Measurements from ENCODE around the gene ECPAS.
"Not testable (repeated sequence)": the region's sequence is repeated elsewhere in the genome, so short reads cannot be mapped to it uniquely, and the experiment has no call there.

Gene ECPAS

DNA sequence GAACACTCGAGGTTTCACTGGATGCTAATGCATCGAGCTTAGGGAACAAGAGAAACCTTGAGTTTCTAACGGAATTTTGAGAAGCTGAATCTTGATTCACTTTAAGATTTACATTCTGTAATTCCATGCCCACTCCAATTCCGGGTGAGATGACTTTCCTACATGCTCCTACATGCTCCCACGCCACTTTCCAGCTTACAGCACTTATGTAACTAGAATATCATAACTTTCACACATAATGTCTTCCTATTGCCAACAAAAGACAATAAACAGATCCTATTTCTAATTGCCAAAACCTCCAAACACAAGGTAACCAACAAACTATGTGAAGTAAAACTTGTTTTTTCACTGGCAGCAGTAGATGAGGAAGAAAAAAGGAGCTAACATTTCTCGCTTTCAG lies 72.9 kb downstream of the ECPAS start:
- no peak for DNase-seq (ENCODE audit: low read depth in 2 of 2)

DNA sequence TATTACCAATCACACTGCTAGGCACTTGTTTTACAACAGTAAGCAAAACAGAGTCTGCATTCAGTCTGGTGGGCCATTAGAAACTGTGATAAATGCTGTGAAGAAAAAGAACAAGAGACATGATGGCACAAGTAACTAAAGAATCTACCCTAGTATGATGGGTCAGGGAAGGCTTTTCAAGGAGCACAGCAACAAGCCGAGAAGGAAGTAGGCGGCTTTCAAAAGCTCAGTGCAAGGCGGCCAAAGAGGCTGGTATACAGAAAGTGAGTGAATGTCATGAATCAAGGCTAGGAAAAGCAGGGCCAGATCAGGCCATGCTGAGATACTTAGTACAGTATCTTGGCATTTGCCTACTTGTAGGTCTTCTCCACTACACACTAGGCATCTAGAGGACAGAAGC lies 76.4 kb downstream of the ECPAS start:
- DNase-seq (ENCODE audit: low read depth in 2 of 2): no peak

DNA sequence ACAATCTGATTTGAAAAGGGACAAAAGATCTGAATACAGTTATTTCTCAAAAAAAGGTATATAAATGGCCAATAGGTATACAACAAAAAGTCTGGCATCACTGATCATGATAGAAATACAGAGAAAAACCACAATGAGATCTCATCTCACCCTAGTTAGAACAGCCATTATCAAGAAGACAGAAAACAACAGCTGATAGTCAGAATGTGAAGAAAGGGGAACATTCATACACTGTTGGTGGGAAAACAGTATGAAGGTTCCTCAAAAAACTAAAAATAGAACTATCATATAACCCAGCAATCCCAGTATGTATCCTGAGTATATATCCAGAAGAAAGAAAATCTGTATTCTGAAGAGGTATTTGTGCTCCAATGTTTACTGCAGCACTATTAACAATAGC lies 78.5 kb downstream of the ECPAS start:
- no peak for DNase-seq (ENCODE audit: low read depth in 2 of 2)

DNA sequence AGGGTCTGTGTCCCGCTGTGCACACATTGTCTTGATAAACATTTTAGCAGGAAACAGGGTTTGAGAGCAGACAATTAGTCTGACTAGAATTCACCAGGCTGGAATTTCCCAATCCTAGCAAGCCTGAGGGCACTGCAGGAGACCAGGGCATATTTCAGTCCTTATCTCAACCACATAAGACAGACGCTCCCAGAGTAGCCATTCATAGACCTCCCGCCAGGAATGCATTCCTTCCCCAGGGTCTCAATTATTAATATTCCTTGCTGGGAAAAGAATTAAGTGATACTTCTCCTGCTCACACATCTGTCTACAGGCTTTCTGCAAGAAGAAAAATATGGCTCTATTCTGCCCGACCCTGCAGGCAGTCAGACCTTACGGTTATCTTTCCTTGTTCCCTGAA lies 82.7 kb downstream of the ECPAS start:
- not testable (repeated sequence) for DNase-seq (ENCODE audit: low read depth in 2 of 2)

DNA sequence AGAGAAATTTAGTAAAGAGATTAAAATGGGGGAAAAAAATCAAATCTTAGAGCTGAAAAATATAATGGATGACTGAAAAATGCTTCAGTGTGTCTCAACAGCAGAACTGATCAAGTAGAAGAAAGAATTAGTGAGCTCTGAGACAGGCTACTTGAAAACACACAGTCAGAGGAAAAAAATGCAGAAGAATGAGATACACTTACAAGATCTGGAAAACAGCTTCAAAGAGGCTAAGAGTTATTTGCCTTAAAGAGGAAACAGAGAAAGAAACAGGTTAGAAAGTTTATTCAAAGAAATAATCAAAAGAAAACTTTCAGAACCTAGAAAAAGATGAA lies 83.7 kb downstream of the ECPAS start:
- DNase-seq (ENCODE audit: low read depth in 2 of 2): no peak

DNA sequence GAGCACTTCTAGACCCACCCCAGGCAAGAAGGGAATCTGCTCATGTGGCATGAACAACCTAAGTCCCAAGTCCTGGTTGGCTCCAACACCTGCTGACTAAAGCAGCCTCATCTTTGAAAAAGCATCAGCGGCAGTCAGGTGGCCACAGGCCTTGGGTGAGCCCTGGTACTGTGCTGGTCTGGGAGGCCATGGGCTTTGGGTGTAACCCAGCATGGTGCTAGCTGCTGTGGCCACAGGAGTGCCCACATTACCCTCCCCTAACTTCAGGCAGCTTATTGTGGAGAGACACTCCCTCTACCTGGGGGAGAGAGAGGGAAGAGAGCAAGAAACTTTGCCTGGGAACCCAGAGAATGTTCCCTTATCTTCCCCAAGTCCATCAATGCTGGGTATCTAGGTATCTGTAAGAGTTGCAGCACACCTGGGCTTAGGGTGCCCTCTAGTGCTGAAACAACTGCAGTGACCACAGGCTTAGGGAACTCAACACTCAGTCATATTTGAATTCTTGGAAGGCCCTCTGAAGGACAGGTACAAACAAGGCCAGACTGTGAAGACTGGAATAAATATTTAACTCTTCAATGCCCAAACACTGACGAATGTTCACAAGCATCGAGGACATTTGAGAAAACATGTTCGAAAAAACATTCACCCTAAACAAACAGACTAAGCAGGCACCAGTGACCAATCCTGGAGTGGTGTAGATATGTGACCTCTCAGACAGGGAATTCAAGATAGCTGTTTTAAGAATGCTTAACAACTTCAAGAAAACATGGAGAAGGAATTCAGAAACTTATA lies 84.2 kb downstream of the ECPAS start:
- no peak for DNase-seq (ENCODE audit: low read depth in 2 of 2)

DNA sequence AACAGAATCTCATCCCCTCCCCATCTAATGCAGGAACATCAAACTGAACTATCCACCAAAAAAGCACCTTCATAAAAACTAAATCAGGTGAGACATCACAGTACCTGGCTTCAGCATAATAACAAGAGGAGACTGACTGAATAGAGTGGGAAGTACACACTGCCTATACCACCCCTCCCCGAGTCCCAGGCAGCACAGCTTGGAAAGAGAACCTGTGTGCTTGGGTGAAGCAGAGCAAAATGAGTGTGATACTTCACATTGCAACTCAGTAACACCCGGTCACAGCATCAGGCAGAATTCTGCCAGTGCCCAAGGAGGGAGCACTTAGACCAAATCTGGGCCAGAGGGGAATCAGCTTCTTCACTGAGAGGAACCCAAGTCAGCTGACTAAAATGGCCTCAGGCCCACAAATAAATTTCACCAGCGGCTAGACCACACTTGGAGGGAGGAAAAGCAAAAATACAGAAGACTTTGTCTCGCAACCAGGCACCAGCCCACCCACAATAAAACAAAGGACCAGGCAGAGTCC lies 84.9 kb downstream of the ECPAS start:
- no peak for DNase-seq (ENCODE audit: low read depth in 2 of 2)

DNA sequence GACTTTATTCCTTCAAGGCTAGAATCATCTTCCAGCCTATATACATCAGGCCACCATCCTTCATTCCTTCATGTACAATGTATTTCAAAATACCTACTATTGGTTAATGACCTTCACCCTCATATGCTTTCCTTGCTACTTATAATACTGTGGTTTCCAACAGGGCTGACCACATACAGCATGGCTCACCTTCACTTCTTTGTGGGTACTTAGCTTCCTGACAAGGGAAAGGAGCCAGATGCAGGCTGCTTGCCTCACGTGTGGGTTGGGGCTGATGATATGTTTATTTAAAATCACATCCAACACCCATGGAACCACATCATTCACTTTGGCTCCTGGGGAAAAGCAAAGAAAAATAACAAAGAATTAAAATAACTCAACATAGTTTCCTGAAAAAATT lies 90.2 kb downstream of the ECPAS start:
- no peak for DNase-seq (ENCODE audit: low read depth in 2 of 2)

DNA sequence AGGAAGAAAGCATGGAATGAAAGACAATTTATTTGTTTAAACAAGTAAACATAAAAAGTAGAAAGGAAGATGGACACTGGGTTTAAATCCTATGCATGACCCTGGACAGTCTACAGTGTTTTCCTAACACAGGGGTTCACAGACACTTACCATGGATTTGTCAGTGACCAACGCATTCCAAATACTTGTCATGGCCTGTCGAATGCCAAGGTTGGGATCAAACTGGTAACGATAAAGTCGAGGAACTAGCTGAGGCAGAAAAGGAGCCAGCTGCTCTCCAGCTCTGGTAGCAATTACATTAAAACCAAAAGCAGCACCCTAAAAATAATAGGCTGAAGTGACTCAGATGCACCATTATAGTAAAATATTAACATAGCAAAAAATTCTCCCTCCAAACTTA lies 94.8 kb downstream of the ECPAS start:
- DNase-seq (ENCODE audit: low read depth in 2 of 2): no peak

DNA sequence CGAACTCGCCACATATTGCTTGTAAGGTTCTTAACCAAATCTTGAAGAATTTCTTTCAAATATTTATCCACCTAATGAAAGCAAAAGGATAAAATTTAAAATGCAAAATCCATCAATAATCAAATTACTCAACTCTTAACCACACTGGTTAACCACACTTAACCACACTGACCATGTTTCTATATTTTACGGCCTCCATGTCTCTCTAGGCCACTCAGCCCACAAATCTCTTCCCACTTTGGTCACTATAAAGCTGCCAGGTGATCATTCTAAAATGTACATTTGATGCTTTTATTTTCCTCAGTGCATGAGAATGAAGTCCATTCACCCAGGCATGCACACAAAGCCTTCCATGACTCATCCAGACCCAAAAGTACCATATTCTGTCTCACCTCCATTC lies 97.8 kb downstream of the ECPAS start:
- no peak for DNase-seq (ENCODE audit: low read depth in 2 of 2)

DNA sequence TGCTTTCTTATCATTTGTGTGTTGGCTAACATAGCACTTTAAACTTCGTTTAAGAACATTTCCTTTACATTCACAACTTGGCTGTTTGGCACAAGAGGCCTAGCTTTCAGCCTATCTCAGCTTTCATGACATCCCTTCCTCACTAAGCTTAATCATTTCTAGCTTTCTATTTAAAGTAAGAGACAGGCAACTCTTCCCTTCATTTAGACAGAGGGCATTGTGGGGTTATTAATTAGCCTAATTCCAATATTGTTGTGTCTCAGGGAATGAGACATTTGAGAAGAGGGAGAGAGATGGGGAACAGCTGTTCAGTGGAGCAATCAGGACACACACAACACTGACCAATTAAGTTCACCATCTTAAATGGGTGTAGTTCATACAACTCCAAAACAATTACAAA lies 103.2 kb downstream of the ECPAS start:
- DNase-seq (ENCODE audit: low read depth in 2 of 2): no peak

DNA sequence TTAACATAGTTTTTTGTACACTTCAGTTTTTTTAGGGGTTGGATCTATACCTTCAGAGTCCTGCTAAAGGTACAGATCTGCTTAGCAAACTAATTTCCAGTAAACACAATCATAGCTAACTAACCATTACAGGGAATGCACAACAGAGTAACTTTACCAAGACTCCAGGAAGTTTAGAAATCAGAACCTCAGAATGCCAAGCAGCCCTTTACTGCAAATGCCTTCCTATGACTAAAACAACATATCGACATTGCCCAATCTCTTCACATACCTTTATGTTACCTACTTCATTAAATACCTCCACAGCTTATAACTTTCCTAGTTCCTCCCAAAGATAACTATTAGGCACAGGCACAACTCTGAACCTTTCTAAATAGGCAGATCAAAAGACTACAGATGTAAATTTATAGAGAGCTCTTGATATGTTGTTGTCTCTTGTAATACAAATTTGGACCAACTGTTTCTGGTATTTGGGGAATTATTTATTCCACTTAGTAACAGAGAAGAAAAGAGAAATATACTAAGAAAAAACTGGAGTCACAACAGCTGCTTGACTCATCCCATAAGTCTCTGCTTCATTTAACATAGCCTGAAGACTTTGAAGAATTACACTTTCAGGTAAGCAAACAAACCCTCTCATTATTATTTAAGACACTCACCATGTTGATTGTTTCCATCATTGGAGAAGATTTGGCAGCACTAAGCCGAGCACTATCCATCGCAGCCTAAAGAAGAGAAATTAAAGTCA lies 108.2 kb downstream of the ECPAS start:
- DNase-seq (ENCODE audit: low read depth in 2 of 2): no peak

DNA sequence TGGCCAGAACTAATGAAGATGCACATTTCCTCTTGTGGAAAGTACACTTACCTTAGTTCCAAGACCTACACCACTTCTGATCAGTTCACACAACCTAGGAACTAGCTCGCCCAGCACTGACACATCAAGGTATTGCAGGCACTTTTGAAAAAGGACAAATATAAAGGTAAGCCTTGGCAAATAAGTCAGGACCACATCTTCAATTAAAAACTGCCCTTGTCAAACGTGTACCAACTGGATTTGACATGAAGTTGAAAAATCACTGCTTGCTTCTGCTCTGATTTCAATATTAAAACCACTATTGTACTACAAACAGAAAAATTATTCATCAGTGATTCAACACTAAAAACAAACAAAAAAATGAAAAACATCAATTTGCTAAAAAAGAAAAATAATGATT lies 109.1 kb downstream of the ECPAS start:
- DNase-seq (ENCODE audit: low read depth in 2 of 2): no peak

DNA sequence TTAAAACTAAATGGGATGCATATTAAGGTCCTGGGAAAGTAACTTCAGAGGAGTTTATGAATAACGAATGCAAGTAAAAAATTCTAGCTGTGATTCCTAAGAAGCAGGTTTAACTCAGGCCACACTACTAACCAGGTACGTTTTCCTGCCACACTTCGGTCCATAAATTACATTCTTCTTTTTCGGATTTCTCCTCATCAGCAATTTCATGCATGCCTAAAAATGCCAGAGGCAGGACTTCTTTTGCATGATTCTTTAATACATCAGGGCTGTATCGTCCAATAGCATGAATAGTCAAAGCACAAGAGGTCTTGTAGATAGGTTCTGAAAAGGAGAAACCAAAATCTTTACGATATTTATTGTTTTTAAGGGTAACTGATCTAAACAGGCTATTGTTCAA lies 111.9 kb downstream of the ECPAS start:
- no peak for DNase-seq (ENCODE audit: low read depth in 2 of 2)

DNA sequence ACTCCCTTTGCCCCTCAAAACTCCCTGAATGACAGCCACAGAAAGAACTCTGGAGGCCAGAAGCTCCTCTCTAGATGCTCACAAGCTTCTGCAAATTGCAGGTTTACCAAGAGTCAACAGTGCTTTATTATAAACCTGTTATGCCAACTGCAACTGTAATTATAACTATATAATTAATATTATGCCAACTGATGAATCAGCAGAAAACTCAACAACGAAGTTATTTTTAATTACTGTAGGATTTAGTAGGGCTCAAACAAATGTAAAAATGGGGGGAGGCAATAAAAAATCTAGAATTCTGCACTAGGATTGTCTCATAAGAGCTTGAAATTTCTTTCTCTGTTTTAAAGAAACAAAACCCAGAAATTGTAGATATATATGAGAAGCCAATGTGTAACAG lies 117.2 kb downstream of the ECPAS start:
- no peak for DNase-seq (ENCODE audit: low read depth in 2 of 2)

DNA sequence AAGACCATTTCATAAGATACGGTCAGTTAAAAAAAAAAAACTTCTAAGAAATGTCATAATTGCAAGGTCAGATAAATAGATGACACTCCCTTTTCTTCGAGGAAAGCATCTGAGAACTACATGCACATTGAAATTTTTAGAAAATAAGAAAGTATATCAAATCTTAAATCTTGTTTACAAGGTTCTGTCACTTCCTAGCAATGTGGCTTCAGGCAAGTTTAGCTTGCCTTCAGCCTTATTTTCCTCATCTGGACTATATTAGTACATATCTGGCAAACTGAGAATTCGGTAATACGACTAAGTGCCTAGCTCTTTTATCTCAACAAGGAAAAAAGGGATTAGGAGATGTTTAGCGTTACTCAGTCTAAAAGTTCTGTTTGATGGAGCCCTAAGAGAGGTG lies 121.7 kb downstream of the ECPAS start:
- DNase-seq (ENCODE audit: low read depth in 2 of 2): no peak

DNA sequence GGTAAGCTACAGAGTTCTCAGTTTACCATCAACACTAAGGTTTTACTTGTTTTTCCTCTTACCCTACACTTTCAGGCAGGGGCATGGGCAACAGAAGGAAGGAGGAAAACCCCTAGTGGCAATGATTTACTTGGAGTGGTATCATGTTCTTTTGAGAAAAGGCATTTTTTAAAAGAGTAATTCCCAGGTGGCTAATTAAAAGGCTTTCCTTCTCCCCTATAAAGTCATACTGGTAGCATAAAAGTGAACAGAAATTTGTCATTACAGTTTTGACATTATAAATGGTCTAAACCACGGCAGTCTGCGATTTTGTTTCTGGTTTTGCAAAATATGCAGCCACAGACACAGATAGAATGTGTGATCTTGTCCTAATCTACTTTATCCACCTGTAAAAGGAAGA lies 123.3 kb downstream of the ECPAS start:
- DNase-seq (ENCODE audit: low read depth in 2 of 2): no peak

DNA sequence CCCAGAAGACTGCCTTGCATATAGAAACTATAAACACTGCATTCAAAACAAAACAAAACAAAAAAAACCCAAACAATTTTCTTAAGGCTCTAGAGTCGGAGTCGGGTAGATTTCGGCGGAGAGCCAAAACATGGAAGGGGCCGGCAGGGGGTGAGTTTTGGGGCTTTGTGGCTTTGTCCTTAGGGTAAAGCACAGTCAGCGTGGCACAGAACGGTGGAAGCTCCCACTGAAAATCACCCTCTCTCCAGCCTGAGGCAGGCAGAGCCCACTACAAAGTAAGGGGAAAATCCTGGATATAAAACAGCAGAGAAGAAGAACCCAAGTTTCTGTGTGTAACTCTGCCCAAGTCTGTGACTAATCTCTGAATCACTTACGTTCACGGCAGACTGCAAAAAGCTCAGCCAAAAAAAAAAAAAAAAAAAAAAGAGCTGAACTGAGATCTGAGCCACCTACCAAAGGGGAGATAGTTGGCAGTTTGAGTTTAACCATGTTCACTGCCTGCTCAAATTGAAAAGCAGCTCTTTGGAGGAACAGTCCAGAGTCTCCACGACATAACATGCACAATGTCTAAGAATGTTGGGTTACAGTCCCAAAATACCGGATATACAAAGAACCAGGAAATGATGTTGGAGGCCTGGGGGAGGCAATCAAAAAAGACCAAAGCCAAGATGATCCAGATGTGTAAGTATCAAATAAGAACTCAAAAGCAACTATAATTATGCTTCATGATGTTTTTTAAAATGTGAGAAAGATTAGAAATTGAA lies 127.5 kb downstream of the ECPAS start:
- DNase-seq (ENCODE audit: low read depth in 2 of 2): no peak

DNA sequence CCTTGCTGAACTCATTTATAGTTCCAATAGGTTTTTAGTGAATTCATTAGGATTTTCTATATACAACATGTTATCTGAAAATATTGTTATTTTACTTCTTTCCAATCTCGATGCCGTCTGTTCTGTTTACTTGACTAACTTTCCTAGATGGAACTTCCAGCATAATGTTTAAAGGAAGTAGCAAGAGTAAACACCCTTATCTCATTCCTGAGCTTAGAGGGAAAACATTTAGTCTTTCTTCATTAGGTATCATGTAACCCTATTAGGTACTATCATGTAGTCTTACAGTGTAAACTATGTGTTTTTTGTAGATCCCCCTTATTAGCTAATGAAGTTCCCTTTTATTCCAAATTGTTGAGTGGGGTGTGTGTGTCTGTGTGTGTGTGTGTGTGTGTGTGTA lies 131.6 kb downstream of the ECPAS start:
- DNase-seq (ENCODE audit: low read depth in 2 of 2): no peak

DNA sequence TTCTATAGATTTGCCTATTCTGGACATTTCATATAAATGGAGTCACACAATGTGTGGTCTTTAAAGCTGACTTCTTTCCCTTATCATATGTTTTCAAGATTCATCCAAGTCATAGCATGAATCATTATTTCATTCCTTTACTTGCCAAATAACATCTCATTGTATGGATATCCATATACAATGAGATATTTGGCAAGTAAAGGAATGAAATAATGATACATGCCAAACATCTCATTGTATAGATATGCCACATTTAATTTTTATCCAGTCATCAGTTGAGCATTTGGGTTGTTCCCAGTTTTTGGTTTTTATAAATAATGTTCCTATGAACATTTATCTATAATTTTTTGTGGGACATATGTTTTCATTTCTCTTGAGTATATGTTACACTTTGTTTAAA lies 133.6 kb downstream of the ECPAS start:
- DNase-seq (ENCODE audit: low read depth in 2 of 2): no peak

DNA sequence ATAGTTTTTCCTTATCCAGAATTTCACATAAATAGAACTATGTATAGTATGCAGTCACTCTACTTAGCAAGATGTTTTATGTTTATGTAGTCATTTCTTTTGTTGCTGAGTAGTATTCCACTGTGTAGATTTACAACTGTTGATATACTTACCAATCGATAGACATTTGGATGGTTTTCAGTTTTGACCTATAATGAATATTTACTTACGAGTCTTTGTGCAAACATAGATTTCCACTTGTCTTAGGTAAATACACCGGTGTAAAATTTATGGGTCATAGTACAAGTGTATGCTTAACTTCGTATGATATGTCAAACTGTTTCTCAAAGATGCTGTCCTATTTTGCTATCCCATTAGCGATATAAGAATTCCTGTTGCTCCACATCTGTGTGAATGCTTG lies 134.4 kb downstream of the ECPAS start:
- DNase-seq (ENCODE audit: low read depth in 2 of 2): no peak

DNA sequence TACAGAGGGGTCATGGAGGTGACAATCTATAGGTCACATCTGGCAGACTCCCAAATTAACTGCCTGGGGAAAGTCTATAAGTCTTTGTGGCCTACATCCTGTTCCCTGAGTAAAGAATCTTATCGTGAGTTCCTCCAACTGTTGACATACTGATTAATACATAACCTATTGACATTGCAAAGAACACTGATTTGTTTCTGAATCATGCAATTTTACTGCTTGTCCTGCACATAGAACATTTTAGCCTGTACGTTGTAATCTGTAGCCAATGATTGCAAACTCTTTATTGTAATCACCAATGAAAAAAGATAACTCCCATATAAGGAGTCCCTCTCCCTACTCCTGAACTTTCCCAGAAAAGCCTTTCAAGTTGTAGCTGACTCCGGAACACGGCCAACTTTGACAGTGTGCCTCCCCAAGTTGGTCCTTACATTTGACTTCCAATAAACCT lies 135.3 kb downstream of the ECPAS start:
- no peak for DNase-seq (ENCODE audit: low read depth in 2 of 2)
